Measurements from ENCODE around the gene TIMP3. TPM values are rescaled to one million over a fixed set of nuclear protein-coding genes. Genes with fewer than 3 reads are reported as not detected.

Gene TIMP3
- polyA plus RNA-seq, 3 donors, result 120 to 146 (median 137) TPM

DNA sequence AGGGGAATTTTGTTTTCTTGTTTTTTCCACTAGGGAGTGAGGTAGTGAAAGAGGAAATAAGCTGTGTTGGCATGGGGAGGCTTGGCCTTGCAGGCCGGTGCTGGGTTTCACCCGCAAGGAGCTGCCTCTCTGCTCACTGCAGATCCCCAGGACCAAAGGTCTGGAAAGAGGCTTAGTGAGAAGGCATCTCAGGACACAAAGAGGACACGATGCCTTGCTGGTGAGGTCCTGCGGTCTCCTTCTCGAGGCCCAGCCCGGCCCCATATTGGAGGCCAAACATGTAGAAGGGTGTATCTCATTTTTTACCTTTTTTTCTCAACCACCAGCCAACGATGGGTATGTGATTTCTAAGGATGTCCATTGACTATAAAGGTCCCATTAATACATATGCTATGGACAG is 17.6 kb downstream of the TIMP3 start:
- DNase-seq (ENCODE audit: extremely low read depth in 1 of 11, low read depth in 9 of 11, low spot score in 4 of 11), result no peak

- no peak for DNase-seq (ENCODE audit: extremely low read depth in 1 of 11, low read depth in 9 of 11, low spot score in 4 of 11)
Observed at GRCh38 chr22:32820131-32821119, 18.9 kb downstream of the TIMP3 start.

DNA sequence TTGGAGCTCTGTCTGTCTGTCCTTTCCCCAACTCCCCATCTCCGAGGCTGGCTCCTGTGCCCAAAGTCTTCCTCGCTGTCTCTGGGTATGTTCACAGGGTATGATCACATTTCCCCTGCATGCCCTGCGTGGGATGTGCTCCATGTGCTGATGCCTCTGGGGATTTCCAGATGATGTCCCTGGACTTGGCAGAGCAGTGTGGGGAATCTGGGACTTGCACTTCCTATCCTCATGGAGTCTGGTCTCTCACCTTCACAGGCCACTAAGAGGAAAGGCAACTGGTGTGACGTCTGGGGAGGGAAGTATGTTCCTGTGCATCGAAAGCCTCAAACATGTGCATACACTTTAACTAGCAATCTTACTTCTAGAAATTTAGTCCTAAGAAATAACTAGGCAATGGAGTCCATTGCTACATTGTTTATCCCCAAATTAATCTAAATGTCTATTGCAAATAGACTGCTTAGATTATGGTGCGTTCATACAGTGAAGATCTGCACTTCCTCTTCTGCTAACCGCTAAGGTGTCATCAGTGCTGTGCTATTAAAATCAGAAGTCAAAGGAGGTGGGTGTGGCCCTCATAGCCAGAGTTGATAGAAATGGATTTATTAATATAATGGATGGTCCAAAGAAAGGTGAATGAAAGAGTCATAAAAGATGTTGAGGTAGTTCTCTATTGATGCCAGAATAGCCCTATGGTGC is 20.8 kb downstream of the TIMP3 start:
- no peak for DNase-seq (ENCODE audit: extremely low read depth in 1 of 11, low read depth in 9 of 11, low spot score in 4 of 11)

DNA sequence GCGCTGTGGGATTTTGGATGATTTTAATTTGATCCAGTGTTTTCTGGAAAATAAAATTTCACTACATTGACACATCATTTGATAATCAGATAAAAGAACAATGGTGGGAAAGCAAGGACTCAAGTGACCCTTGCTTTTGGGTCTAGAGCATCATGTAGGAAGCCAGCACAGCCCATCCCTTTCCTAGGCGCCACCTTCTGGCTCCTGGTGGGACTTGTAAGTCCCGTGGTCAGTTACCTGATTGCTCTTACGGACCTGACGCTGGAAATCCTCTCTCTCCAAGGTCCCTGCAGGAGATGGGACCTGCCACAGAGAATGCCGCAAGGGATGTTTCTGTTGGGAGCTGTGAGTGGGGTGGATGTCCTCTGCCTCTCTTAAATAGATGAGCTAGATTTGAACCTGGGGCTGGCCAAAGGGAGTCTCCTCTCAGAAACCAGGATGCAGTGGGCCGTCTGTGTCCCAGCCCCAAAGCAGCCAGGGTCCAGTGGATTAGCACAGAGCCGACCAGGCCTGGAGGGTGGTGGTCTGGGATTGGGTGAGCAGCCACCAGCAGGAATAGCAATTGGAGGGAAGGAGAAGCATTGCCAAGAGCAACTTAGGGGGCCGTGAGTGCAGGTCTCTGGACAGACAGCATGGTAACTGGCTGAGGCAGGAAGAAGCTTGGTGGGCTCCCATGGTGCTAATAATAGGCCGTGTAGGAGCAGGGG is 21.7 kb downstream of the TIMP3 start:
- DNase-seq (ENCODE audit: extremely low read depth in 1 of 11, low read depth in 9 of 11, low spot score in 4 of 11), result no peak

DNA sequence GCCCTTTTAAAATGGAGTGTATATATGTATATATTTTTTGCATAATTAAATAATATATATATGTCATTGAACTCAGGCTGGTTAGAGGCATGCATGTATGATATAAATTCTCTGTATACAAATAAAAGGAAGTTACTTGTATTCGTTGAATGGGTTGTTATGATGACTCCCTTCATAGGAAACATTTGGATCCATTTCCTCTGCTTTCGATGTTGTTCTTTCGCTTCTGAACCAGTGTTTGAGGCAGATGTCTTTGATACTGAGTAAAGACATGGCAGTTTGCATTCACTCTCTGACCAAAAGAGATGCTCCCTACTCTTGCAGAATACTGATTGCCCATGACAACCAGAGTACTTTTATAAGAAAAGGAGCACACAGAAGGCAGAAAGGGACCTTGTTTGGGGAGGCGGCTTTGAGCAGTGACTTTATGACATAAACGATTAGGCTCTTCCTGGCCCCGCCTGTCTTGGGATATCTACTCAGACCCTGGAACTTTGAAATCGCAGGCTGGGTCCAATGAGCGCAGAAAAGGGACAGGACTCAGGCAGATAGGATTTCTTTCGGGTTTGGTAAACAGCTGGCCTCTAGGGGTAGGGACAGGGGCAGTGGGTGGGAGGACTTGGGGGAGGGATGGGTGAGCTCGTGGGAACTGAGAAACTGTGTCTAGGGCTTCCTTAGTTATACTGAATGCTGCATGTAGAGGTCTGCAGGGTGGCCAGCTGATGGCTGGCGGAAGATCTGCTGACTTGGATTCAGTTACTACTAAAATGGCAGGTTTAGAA is 23.2 kb downstream of the TIMP3 start:
- no peak for DNase-seq (ENCODE audit: extremely low read depth in 1 of 11, low read depth in 9 of 11, low spot score in 4 of 11)

DNA sequence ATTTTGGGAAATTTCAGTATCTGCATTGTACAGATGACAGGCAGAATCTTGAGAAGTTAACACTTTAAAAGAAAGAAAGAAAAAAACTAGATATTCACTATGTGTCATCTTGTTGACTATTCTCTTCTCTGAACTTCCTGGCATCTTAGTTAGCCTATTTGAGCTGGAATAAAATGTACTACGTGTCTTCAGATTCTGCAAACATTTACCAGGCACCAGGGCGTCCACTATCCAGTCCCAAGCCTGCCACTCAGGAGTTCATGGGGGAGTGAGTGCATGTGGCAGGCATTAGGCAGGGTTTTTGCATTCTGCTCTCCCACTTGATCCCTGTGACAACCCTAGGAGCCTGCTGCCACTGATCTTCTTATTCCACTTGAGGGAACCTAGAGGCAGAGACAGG is 25.0 kb downstream of the TIMP3 start:
- DNase-seq (ENCODE audit: extremely low read depth in 1 of 11, low read depth in 9 of 11, low spot score in 4 of 11), result no peak

GRCh38 chr22:32827049-32827602 is 25.6 kb downstream of the TIMP3 start:
- DNase-seq (ENCODE audit: extremely low read depth in 1 of 11, low read depth in 9 of 11, low spot score in 4 of 11), result no peak

DNA sequence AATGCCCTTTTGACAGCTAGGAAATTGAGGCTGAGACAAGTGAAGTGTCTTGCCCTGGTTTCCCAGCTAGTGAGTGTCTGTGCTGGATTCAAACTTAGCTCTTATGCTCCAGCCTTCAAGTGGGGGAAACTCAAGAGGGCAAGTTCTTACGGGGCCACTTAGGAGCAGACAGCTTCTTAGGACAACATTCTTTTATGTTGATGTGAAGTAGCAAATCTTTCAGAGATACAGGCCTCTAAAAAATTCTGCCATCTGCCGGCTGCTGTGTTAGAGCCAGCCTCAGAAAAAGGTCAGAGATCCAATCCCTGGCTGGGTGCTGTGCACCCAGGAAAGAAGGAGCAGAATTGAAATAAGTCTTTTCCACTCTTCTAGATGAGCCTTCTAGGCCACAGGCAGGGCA is 26.6 kb downstream of the TIMP3 start:
- DNase-seq (ENCODE audit: extremely low read depth in 1 of 11, low read depth in 9 of 11, low spot score in 4 of 11), result no peak

GRCh38 chr22:32828561-32828960 is 27.1 kb downstream of the TIMP3 start:
- DNase-seq (ENCODE audit: extremely low read depth in 1 of 11, low read depth in 9 of 11, low spot score in 4 of 11), result no peak

DNA sequence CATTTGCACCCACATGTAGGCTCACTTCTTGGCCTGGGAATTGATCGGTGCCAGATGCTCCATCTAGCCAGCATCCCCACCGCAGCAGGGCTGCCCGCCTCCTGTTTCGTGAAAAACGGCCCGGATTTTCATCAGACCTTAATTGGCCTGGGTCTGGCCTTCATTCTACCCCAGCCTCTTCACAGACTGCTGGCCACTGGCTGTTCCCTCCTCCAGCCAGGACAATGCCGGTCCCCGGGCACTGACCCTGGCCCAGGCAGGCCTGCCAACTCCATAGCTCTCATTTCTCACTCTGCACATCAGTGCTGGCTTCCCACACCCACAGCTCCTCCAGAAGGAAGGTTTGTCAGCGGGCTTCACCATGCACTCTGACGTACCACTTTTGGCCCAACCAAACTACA is 27.9 kb downstream of the TIMP3 start:
- DNase-seq (ENCODE audit: extremely low read depth in 1 of 11, low read depth in 9 of 11, low spot score in 4 of 11), result no peak

DNA sequence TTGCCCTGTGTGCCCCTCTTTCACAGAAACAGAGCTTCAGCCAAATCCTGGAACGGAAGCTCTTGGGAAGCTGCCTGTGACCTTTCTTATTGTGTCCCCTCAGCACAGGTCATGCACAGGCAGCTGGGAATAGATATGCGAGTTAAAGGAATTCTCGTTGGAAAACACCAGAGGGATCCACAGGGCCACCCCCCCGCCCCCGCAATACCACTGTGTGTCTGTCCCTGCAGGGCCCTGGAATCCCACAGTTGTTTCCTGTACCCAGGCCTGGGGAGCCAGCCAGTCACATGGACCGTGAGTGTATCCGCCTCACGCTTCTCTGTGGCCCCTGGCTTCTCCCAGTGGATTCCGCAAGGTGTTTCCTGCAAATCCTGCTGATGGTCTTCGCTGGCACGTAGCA is 29.0 kb downstream of the TIMP3 start:
- no peak for DNase-seq (ENCODE audit: extremely low read depth in 1 of 11, low read depth in 9 of 11, low spot score in 4 of 11)

DNA sequence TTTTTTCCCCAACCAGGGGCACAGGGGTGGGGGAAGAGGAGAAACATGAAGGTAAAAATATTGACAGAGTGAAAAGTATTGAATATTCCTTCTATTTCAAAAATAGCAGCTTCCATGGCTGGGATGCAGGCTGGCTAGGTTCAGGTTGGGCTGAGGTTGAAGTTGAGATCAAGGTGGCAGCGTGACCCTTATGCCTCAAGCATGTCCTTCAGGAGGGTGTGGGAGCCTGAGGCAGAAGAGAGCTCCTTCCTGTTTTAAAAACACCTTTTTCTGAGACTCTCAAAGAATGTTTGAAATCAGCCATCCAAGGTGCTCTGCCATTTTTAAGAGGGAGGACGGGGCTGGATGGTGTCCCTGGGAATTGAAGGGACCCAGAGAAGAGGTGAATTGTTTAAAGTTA is 29.5 kb downstream of the TIMP3 start:
- no peak for DNase-seq (ENCODE audit: extremely low read depth in 1 of 11, low read depth in 9 of 11, low spot score in 4 of 11)

GRCh38 chr22:32831584-32831983 is 30.1 kb downstream of the TIMP3 start:
- DNase-seq (ENCODE audit: extremely low read depth in 1 of 11, low read depth in 9 of 11, low spot score in 4 of 11), result no peak

- DNase-seq (ENCODE audit: extremely low read depth in 1 of 11, low read depth in 9 of 11, low spot score in 4 of 11), result no peak
Observed at GRCh38 chr22:32832174-32832573, 30.7 kb downstream of the TIMP3 start.

DNA sequence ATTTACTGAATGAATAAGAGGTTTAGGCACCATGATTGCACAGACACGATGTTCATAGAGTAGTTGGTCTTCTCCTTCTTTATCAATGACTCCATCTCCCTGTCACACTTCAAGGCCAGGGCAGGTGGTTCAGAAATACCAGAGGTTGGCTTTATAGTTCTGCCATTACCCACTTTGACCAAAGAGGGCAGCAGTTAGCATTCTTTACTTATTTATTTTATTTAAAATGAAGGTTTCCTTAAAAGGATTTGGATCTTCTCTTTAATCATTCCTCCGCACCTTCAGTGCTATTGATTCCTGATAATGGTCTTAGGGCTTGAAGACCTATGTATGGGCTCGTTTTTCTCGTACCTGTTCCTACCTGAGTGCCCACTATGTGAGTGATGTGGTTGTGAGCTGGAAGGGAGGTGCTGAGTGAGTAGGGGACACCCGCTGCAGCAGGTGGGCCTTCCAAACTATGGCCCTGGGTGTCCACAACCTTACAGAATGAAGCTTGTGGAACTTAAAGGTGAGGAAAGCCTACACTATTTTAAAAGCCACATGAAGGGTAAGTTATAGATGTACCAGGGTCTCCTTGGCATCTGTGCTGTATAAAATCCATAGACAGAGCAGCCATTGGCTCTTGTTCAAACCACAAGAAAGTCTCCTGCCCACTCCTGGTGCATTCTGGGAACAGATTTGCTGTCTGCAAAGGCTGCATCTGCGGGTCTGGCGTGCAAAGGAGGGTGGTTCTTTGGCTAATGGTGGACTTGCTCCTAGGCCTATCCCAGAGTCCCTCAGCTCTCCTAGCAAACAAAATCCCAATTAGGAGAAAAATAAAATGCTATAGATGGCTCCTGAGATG is 35.0 kb downstream of the TIMP3 start:
- no peak for DNase-seq (ENCODE audit: extremely low read depth in 1 of 11, low read depth in 9 of 11, low spot score in 4 of 11)

DNA sequence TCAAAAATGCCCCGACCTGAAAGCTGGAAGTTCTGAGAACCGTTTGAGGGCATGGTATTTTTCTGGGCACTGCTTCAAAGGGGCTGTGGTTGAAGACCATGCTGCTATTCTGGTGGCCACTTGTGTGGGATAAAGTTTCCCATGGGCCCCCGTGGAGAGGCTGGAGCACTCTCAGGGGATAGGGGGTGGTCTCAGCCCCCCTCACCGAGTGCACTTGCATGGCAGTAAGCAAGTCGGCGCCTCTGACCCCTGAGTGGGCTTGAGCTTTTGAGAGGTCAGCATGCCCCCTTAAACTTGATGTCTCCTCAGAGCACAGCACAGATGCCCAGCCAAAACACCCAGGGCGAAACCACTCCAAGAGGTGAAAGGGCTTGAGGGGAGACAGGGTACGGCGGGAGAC is 35.6 kb downstream of the TIMP3 start:
- DNase-seq (ENCODE audit: extremely low read depth in 1 of 11, low read depth in 9 of 11, low spot score in 4 of 11), result no peak

DNA sequence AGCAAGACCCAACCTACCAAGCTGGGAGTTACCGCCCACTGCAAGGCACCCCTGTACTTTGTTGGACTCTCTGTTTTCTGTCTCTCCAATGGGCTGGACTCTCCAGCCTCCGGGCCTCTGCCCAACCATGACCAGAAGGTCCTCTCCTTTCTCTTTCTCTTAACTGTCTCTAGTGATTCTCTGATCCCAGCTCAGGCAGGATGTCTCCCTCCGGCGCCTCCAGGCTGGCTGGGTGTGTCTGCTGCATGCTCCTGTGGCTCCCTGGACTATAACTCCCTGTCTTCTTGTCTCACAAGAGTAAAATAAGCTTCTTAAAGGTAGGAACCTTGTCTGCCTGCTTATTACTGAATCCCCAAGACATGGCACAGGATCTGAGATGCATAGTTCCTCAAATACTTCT is 36.3 kb downstream of the TIMP3 start:
- DNase-seq (ENCODE audit: extremely low read depth in 1 of 11, low read depth in 9 of 11, low spot score in 4 of 11), result no peak
